Esophagus squamous epithelium (tissue), 5 donors: Measurements from ENCODE around the gene MAN2A2. TPM values are rescaled to one million over a fixed set of nuclear protein-coding genes. Genes with fewer than 3 reads are reported as not detected.
A peak's percentile ranks its signal among the peaks of the same experiment; 100 is the strongest.

Source experiments
- DNase-seq: peaks from one replicate; lab custom pipeline; 2025; lab: John Stamatoyannopoulos, UW
- H3K27ac ChIP-seq, 4 donors: fragments of 200-600 bp; sonication (generic); one replicate each; pipeline ENCODE4 v1.5.1; 2016 to 2019; ENCODE audit warnings: mild to moderate bottlenecking in 1 of 4
- H3K27me3 ChIP-seq, 4 donors: fragments of 200-600 bp; sonication (generic); 1 replicate in 3 of 4; 2 replicates in 1 of 4; pipeline versions ENCODE4 v1.5.1 to v1.6.0; 2017 to 2021; ENCODE audit warnings: antibody characterized with exemption in 1 of 4
- H3K36me3 ChIP-seq, 3 donors: fragments of 200-600 bp; sonication (generic); one replicate each; pipeline ENCODE4 v1.5.1; 2016 to 2019
- H3K4me1 ChIP-seq, 3 donors: fragments of 200-600 bp; sonication (generic); one replicate each; pipeline ENCODE4 v1.5.1; 2017 to 2019
- H3K4me3 ChIP-seq, 4 donors: fragments of 200-600 bp; sonication (generic); 1 replicate in 3 of 4; 2 replicates in 1 of 4; pipeline ENCODE4 v1.5.1; 2016 to 2019; ENCODE audit warnings: mild to moderate bottlenecking in 2 of 4, moderate library complexity in 1 of 4
- H3K9me3 ChIP-seq, 3 donors: fragments of 200-600 bp; sonication (generic); one replicate each; pipeline ENCODE4 v1.5.1; 2016 to 2019
- CTCF ChIP-seq, 6 experiments: fragments of 450-650 bp in 4 of 6; fragments of 200-600 bp in 2 of 6; sonication (generic) in 2 of 6; IDR thresholded peaks; one replicate each; pipeline ENCODE4 v1.5.1; 2016 to 2019; ENCODE audit warnings: antibody characterized with exemption in 6 of 6, mild to moderate bottlenecking in 4 of 6, moderate library complexity in 4 of 6
- POLR2A ChIP-seq, 4 donors: fragments of 450-650 bp; IDR thresholded peaks; one replicate each; pipeline ENCODE4 v1.6.1; 2017; ENCODE audit warnings: antibody characterized with exemption in 4 of 4, mild to moderate bottlenecking in 4 of 4, moderate library complexity in 3 of 4
- WGBS, 2 donors: methylation state at CpG; one replicate each; pipeline ENCODE4 v1.1.5; 2018; 5-methylcytosine and 5-hydroxymethylcytosine counted together
- intact Hi-C: fragments of 100-400 bp; cut with DNase I; formaldehyde crosslinking; loops from one replicate; pipeline ENCODE4 v1.15.0; 2022
- total RNA-seq, 4 donors: library from RNA; depleted of rRNA; stranded (reverse); fragments of >200 nt; gene quantifications; one replicate each; pipeline ENCODE4 v1.1.0, GENCODE V29; 2016
- donor health status: DM: yes; HTN: yes; CAD: no.

The MAN2A2 gene
- total RNA-seq, 4 donors from 2014 or later, result 9.9 to 25.2 (median 12.1) TPM

GRCh38 chr15:90862964-90863778 lies 39.9 kb upstream of the MAN2A2 start:
- Histone ChIP-seq H3K27ac (peak overlapping the region in 3 of 4 donors; percentile 40 to 52 (median 43)), H3K9me3 (no peaks in the 10 kb centered on the region), H3K4me1 (peaks cover 16 to 73% (median 42%) of the 10 kb centered on the region in 3 donors), H3K27me3 (peaks cover 0 to 17% (median 0%) of the 10 kb centered on the region in 4 donors), H3K4me3 (no peak overlapping the region), H3K36me3 (no peaks in the 10 kb centered on the region)
- TF ChIP-seq POLR2A (IDR thresholded peaks at IDR 0.05), result no peak
- TF ChIP-seq CTCF (IDR thresholded peaks at IDR 0.05), result no peak
- DNase-seq, result no peak
- 35 to 67% methylated on average over 2 of the region's 5 CpGs for WGBS, 2 donors
- intact Hi-C loops, result no loop called here

DNA sequence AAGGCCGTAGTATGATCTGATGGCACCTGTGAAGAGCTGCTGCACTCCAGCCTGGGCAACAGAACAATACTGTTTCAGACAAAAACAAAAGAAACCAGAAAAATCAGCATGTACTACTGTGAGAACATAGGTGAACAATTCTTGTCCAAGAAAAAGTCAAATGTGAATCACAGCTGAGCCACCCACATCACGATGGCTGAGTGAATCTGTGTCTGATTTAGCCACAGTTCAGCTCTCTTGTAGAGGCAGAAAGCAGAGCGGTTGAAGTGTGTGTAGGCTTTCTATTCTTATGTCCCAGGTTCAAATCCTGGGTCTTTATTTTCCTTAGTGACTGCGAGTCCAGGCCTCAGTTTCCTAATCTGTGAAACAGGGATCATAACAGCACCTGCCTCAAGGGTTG lies 39.1 kb upstream of the MAN2A2 start:
- Histone ChIP-seq H3K9me3 (no peaks in the 10 kb centered on the region), H3K27ac (peak overlapping the region in 3 of 4 donors; percentile 40 to 47 (median 43)), H3K4me1 (peaks cover 22 to 81% (median 48%) of the 10 kb centered on the region in 3 donors), H3K4me3 (no peak overlapping the region), H3K27me3 (peaks cover 0 to 12% (median 0%) of the 10 kb centered on the region in 4 donors), H3K36me3 (no peaks in the 10 kb centered on the region)
- intact Hi-C loops, result no loop called here
- DNase-seq, result no peak
- WGBS, 2 donors, result 56 to 64% methylated on average over 4 of the region's 4 CpGs
- TF ChIP-seq CTCF (IDR thresholded peaks at IDR 0.05), result no peak
- no peak for TF ChIP-seq POLR2A (IDR thresholded peaks at IDR 0.05)

- H3K9me3 ChIP-seq, result no peaks in the 10 kb centered on the region
- intact Hi-C loops, result no loop called here
- DNase-seq, result no peak
- no peak overlapping the region for H3K4me3 ChIP-seq
- TF ChIP-seq CTCF (IDR thresholded peaks at IDR 0.05) (no peak), POLR2A (IDR thresholded peaks at IDR 0.05) (no peak)
- peaks cover 0 to 9% (median 0%) of the 10 kb centered on the region in 4 donors for H3K27me3 ChIP-seq
- H3K4me1 ChIP-seq, result peaks cover 27 to 86% (median 54%) of the 10 kb centered on the region in 3 donors
- H3K36me3 ChIP-seq, result no peaks in the 10 kb centered on the region
- 58 to 71% methylated on average over 5 to 6 of the region's 10 CpGs for WGBS, 2 donors
- H3K27ac ChIP-seq, result peak overlapping the region in 1 of 4 donors; percentile 5
These were observed 38.6 kb upstream of the MAN2A2 start for GRCh38 chr15:90864507-90864906.

- Histone ChIP-seq H3K4me3 (no peak overlapping the region), H3K9me3 (no peaks in the 10 kb centered on the region), H3K27me3 (no peaks in the 10 kb centered on the region), H3K36me3 (no peaks in the 10 kb centered on the region), H3K4me1 (peaks cover 36 to 91% (median 64%) of the 10 kb centered on the region in 3 donors), H3K27ac (no peak overlapping the region)
- WGBS, 2 donors, result 76 to 83% methylated on average over 4 of the region's 4 CpGs
- TF ChIP-seq POLR2A (IDR thresholded peaks at IDR 0.05) (no peak), CTCF (IDR thresholded peaks at IDR 0.05) (no peak)
- intact Hi-C loops, result no loop called here
- DNase-seq, result no peak
These were observed 37.4 kb upstream of the MAN2A2 start for GRCh38 chr15:90865702-90866101.

DNA sequence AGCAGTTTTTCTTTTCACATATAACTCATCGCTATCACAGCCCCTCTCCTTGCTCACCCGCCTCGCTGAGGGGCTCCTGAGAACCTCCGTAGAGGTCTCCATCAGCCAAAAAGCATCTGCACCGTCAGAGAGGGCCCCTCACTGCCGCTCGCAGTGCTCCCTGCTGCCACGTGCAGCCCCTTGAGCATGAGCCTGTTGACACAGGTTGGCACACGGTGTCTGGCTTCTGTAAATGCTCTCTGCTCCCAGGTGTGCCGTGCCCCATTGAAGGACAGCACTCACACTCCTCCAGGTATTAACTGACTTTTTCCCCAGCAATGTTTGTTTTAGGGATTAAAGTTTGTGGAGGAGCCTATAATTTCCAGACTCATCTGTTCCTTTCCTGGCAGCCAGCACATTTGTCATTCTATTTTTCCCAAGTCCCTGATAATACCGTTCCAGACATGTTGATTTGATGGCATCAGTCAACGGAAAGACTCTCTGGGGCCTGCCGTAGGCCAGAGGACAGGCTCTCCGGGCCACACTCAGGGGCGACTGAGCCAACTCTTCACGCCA lies 36.9 kb upstream of the MAN2A2 start:
- 39 to 49% methylated on average over 10 to 16 of the region's 16 CpGs for WGBS, 2 donors
- peaks cover 37 to 90% (median 62%) of the 10 kb centered on the region in 3 donors for H3K4me1 ChIP-seq
- no peaks in the 10 kb centered on the region for H3K36me3 ChIP-seq
- H3K9me3 ChIP-seq, result no peaks in the 10 kb centered on the region
- intact Hi-C loops, result no loop called here
- TF ChIP-seq CTCF (IDR thresholded peaks at IDR 0.05) (no peak), POLR2A (IDR thresholded peaks at IDR 0.05) (no peak)
- DNase-seq, result no peak
- no peak overlapping the region for H3K4me3 ChIP-seq
- H3K27ac ChIP-seq, result no peak overlapping the region
- H3K27me3 ChIP-seq, result no peaks in the 10 kb centered on the region
